ENCODE measurements around the gene GMDS. TPM values are rescaled to one million over a fixed set of nuclear protein-coding genes. Genes with fewer than 3 reads are reported as not detected.
"Not testable (repeated sequence)": the region's sequence is repeated elsewhere in the genome, so short reads cannot be mapped to it uniquely, and the experiment has no call there.

The GMDS gene
- total RNA-seq, 1 experiment from 2014 or later: 10.0 TPM

DNA sequence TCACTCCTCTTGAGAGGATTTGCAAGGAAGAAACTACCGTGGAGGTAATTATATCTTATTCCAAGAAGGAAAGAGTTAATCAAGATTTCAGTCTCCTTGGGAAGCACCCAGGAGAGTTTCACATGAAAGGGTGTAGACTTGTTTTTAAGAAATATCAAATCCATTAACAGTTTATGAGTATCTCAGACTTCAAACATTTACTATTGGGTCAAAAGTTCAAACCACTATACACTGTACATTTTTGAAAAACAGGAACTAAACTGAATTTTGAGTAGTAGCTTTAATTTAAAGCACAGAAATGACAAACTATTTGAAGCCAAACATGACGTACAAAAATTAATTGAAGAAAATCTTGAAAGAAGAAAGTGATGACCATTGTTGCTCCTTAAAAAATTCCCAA lies 471.7 kb downstream of the GMDS start:
- DNase-seq (ENCODE audit: low read depth): no peak

DNA sequence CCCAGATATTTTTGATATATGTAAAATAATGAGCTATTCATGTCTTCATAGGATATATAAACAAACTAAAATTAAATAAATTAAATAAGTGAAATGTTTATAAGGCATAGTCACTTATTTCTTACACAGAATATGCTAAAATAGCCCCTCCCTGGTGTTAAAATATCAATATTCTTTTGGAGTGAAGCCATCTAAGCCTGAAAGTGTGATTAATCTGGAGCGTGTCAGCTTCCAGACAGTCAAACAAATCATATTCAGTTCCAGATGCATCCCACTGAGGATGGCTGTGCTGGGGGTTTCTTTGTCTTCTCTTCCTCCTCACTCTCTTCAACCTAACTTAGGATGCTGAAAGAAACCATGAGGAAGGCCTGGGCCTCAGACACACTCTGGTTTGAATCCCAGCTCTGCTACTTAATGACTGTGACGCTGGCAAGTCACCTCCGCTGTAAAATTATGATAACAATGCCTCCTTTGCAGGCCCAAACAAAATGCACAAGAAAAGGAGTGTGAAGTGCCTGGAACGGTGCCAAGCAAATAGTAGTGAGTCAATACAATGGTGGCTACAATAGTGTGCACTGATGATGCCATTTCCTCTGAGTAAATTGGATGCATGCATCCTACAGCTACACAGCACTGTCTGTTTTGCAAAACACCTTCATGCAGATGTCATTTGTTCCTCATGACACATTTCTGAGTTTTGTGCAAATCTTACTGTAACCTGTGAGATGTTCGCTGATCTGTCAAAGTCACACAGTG lies 474.3 kb downstream of the GMDS start:
- peak; percentile 81 for DNase-seq (ENCODE audit: low read depth)

DNA sequence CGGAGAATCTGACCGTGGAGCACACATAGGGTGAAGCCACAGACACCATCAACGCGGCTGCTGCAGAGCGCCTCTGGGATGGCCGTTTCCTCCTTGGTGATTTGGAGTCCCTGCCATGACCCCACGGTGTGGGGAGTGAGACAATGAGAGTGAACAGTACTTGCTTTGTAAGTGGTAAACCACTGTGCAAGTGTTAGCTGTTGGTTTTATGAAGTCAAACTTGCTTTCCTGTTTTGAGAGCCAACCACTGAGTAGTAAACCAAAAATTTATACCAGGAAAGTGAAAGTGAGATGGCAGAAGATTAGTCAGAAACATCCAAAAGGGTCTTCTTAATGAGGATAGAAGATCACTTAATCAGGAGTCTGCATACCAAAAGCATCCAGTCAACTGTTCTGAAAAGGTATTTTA lies 475.0 kb downstream of the GMDS start:
- DNase-seq (ENCODE audit: low read depth): peak; percentile 77

DNA sequence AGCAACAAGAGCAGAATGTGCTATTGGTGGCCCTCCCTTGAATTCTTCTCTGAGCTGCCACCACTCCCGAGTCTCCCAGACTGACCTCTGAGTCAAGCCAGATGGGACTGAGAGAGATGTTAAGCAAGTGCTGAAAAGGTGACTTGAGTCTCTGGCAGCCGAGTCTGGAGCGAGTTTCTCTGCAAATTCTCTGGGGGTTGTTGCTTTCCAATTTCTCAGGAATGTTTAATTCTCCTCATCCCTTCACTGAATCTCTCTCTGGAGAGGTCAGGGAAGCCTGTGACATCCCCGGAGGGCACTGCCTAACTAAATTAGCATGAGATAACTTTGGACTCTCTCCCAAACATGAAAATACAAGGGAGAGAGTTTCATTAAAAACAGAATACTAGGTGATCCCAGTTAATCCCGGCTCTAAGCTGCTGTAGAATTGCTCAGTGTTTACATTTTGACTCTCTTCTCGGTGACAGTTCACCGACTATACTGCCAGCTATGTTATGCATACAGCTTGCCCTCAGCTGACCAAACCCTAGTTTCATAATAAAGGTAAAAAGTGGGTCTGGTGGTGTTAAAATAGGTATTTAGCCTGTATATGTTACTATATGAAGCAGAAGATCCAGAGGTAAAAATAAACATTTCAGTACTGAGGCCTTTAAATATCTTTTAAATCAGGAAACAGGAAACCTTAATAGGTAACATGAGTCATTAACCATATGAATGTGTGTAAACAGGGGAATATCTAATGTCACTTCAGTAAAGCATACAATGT lies 477.7 kb downstream of the GMDS start:
- peak; percentile 31 for DNase-seq (ENCODE audit: low read depth)

DNA sequence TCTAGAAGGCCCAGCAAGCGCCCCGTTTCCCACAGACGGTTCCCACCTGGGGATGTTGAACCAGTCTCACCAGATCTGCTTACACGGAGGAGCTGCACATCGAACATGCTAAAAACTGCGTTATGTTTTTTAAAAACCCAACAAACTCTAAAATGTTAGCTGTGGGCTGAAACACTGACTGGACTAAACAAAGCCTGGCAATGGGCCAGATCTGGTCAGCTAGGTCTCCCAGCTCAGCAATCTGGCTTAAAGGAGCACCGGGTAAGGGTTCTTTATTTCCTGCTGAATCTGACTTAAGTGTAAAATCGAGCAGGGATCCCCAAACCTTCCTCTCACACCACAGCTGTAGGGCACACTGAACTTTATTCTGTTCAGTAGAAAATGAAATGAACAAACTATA lies 478.8 kb downstream of the GMDS start:
- DNase-seq (ENCODE audit: low read depth): peak; percentile 23

DNA sequence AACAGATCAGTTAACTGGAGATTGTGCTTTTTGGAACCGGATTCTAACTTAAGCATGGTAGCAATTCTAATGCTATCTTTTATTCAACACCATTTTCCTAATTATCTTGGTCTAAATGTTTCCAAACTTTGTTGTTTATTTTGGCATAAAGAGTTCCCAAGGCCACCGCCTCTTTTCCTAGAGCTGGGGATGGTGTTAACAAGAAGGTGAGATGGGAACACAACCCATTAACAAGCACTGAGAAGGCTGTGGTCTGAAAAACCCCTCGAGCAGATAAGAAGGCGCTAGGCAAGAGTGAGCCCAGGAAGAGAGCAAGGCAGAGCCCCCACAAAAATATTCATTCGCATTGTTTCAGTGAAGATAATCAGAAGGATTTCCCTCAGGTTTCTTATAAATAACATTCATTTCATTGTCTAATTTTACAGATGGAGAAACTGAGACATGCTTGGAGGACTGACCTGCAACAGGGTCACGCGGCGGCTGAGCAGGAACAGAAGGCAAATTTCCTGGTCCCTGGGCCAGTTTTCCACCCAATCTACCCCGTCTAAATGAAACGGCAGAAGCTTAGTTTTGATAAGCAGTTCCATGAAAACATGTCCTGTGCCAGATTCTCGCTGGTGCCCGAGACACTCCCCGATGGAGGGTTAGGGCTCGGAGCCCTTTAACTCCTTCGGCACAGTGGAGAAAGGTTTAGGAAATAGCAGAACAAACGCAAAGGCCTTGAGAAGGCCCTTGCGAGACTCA lies 480.1 kb downstream of the GMDS start:
- no peak for DNase-seq (ENCODE audit: low read depth)

DNA sequence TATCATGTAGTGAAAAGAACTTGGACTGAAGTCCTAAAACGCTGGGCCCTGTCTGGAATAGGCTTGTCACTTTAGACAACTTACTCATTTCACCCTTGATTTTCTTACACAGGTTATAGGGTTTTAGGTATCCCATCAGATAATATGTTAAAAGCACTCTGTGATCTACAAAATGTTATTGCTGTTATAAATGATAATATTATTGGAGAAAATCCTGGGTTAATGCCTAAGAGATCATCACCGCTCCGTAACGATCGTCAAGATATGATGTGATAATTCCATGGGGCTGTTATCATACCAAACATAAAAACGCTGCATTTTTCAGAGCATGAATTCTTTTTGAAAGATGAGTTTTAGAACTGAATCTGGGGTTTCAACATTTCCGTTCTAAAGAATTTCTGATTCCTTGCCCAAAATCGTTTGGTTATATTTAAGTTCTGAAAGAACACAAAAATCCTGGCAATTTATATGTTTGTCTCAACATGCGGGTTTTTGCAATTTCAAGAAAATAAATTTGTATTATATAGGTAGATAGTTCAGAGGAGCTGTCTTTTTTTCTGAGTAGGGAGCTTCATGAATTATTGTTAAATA lies 480.9 kb downstream of the GMDS start:
- no peak for DNase-seq (ENCODE audit: low read depth)

DNA sequence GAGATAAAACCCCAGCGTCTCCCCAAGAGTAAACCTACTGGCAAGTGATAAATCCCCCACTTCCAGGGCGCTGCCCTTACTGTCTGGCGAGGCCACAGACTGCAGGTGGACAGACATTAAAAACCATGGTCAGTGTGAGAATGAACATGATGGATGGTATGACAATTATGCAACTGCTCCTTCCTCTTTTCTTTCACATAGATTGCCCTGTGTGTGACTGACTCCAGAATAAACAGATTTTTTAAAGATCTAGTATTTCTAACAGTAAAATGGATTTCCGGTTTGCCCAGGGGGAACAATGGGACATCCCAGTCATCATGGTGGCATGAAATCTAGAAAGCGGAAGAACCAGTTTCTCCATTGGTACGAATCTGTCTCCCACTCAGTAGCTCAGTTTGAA lies 482.0 kb downstream of the GMDS start:
- no peak for DNase-seq (ENCODE audit: low read depth)

DNA sequence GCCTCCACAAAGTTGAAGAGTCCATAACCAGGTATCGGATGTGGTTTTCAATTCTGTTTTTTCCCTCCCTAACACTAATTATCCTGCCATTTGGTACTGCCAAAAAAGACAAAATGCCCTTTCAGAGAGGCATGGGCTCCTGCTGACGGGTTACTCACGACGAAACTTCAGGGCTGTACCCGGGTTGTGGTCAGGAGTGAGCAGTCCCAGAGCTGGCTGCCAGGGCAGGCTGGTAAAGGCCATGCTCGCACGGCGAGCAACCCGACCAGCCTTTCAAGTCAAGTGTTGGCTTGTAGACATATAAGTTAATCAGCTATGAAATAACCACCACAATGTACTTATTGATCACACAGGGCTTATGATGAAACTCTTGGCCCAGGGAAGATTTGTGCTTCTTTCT lies 483.2 kb downstream of the GMDS start:
- DNase-seq (ENCODE audit: low read depth): peak; percentile 63

DNA sequence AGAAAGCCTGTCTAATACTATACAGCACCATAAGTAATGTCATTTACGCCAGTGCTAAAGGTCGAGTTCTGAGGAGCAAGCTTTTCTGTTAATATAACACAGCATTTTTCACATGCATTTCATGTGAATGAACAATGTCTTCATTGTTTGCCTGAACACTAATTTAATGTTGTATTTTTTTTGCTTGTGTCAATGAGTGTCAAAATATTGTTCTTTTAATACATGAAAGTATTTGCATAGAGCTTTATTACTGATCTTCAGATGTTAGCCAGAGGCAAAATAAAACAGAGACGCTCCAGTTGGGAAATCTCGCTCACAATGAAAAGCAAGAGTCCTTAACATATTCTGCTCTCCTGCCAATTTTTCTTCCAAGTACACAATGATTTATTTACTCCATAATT lies 483.9 kb downstream of the GMDS start:
- no peak for DNase-seq (ENCODE audit: low read depth)

DNA sequence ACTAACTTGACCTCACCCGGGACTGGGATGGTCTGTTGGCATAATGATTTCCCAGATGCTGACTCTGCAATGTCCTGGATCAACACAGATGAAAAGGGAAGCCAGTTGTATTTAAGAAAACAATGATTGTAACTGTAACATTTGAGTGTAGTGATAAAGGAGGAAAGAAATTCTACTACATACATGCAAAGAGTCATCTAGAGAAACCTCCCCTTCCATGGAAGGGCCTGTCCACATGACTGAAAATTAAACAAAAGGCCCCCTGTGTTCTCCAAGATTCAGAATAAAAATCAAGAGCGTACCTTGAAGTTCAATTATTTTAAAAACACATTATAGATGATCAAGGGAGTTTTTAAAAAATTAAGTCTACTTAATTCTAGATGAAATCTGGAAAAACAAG lies 484.5 kb downstream of the GMDS start:
- no peak for DNase-seq (ENCODE audit: low read depth)

DNA sequence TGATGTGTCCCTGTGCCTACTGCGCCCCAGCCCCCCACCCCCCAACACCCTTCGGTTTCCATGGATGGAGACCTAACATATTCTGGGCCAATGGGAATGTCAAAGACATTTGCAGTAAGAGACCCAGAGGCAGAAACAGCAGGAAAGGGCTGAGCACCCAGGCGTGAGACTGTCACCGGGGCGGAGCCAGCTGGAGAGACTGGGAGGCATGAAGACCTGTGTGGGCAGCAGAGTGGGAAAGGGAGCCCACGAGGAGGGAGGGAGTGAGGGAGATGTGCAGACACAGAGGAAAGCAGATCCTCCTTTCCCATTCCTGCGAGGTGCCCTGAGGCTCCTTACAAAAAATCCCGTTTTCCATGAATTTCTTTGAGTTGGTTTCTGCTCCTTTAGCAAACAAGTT lies 485.5 kb downstream of the GMDS start:
- DNase-seq (ENCODE audit: low read depth): no peak

DNA sequence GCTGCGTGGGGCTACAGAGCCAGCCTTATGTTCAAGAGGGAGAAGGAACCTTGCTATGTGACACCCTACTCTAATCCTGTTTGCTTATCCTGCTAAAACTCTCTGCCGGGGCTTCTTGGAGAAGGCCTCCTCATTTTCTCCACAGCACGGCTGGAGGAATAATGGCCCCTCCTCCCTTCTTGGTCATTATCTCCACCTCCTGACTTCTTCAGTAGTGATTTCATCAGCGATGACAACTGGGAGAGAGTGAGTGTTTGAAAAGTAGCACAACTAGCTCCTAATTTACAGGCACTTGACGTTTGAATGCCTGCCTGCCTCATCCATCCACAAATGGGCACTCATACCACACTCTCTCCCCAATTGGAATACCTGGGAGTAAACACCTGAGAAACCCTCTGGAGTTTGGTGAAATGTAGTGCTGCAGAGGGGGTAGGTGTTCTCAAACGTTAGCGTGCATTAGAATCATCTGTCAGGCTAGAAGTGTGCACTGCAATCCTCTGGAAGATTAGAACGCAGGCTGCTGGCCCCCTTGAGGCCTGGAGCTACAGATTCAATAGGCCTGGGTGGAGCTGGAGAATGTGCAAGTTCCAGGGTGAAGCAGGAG lies 487.2 kb downstream of the GMDS start:
- no peak for DNase-seq (ENCODE audit: low read depth)

DNA sequence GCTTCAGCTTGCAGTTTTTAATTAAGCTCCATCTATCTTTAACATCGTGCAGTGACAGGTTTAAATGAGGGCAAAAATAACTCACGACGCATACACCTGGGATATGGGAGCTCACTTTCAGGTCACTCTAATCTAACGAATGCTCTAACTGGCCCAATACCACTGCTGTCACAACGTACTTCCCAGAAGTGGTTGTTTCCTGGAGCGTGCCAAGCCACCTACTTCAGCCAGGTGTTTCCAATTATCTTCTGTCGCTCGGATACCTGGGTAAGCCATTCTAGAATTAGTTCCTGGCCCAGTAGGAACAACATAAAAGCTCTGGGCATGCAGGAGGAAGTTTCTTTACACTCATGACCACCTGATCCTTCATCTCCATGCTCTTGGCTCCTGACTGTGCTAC lies 488.3 kb downstream of the GMDS start:
- DNase-seq (ENCODE audit: low read depth): no peak

DNA sequence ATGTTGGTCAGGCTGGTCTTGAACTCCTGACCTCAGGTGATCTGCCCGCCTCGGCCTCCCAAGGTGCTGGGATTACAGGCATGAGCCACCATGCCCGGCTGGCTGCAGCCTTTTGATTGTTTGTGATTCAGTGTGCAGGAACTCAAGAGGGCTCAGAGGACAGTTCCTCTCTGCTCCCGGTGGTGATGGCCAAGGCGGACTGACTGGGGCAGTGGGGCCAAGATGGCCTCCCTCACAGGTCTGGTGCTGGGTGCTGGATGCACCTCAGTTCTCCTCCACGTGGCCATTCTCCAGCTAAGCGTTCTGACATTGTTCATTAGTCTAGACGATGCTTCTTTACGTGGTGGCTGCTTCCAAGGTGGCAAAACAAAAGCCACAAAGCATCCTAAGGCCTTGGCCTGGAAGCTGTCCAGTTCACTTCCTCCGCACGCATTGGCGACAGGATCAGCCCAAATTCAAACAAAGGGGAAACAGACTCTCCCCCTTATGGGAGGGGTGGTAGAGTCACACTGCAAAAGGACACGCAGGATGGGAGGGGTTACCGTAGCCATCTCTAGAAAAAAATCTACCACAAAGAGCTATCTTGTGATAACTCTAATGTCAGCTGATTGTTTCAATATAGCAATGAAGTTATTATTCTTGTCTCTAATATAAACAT lies 488.8 kb downstream of the GMDS start:
- DNase-seq (ENCODE audit: low read depth): no peak

DNA sequence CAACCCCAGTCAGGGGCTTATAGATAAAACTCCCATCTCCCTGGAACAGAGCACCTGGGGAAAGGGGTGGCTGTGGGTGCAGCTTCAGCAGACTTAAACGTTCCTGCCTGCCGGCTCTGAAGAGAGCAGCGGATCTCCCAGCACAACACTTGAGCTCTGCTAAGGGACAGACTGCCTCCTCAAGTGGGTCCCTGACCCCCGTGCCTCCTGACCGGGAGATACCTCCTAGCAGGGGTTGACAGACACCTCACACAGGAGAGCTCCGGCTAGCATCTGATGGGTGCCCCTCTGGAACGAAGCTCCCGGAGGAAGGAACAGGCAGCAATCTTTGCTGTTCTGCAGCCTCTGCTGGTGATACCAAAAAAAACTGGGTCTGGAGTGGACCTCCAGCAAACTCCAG lies 494.3 kb downstream of the GMDS start:
- not testable (repeated sequence) for DNase-seq (ENCODE audit: low read depth)

DNA sequence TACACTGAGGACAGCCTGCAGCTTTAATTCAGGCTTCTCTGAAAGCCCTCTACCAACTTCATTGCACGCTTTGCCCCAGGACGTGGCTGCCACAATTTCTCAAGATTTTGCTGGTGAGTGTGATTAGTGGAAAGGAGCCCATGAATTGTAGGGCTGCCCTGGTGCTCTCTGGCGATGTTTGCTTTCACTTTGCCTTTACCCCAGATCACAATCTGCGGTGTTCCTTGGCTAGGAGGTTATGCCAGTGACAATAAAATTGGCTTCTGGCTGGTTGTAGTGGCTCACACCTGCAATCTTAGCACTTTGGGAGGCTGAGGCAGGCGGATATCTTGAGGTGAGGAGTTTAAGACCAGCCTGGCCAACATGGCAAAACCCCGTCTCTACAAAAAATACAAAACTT lies 496.4 kb downstream of the GMDS start:
- DNase-seq (ENCODE audit: low read depth): no peak

DNA sequence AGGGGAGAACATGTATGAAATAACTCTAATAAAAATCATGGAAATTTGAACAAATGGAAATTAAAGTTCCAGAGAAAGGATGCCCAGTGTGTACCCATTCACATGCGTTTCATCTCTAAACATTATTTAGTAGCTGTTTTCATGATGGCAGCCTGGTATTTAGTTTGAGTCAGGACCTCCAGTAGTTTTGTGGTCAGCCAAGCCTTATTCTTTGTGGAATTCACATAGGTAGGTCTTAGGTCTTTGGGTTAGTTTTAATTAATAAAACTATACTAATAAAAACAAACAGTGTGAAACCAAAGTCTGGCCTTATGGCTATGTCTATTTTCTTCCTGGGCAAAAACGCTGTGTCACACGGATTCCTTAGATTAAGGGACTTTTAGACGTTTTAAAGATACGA lies 497.9 kb downstream of the GMDS start:
- DNase-seq (ENCODE audit: low read depth): no peak

DNA sequence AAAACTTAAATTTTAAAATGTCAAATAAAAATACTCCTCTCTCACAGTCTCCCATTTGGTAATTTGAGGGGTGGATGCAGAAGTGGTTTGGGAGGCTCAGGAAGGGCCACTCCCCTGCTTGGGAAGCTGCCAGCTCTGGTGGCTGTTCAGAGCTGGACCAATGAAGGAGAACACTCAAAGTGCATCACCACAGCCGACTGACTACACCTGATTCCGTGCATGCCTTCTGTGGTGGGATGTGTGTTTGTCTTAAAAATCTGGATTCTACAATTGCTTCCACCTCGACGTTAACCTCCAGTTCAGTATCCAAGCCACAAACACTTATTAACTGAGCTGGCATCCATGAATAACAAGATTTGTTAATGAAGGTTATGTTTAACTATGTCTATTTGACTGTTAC lies 498.4 kb downstream of the GMDS start:
- DNase-seq (ENCODE audit: low read depth): no peak

DNA sequence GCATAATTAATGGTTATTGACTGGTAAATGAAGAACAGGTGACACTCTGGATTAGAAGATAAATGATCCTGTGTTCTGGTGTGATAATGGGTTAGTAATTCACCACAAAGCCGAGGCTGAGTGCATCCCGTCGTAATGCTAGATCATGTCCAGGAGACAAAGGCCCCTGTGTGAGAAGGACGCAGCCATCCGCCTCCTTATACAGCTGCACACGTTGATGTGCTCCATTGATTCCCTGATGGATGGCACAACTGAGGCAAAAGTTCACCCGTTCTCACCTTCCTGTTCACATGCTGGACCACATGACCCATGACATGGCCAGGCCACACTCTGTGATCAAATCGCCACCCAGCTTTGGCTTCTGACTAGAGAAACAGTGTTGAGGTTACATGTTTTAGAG lies 499.6 kb downstream of the GMDS start:
- no peak for DNase-seq (ENCODE audit: low read depth)

DNA sequence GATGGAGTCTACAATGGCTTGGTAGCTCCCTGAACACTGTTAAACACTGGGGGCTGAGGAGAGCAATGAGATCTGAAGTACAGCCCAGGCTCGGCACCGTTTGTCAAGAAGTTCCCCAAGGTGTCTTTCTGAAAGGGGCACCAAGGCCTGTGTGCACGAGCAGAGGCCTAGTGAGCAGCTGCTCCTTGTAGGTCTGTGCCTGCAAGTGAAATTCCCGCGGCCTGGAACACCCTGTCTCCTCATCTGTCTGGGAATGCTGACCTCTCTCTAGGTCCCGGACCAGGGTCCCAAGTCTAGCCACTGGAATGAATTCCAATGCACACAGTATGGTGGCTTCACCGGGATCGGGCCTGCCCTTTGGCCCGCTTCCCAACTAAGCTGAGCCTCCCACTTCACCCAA lies 500.9 kb downstream of the GMDS start:
- no peak for DNase-seq (ENCODE audit: low read depth)

All from Daoy (cell line).